Measurements from ENCODE around the gene HTR2C.

Gene HTR2C

DNA sequence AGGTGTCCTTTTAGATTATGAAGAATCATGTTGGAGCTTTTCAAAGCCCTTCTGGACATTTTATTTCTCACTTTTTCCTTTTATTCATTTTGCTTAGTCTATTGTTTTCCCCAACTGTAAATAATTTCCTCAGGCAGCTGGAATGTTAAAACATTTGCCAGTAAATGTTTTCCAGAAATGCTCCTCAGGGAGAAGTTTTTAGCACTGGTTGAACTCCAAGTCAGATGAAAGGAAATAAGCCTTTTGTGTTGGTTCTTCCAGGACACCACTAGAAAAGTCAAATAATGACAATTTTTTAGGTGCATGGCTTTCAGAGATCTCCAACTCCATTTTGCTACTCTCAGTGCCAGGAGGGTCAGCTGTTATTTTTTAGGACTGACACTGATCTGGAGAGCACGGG is 305.6 kb downstream of the HTR2C start:
- Histone ChIP-seq H3K4me3 (ENCODE audit: low read length) (no peak overlapping the region), H3K23ac (ENCODE audit: low read length) (no peak overlapping the region), H3K4me2 (ENCODE audit: low read length) (no peak overlapping the region), H2AK5ac (ENCODE audit: low read length) (no peak overlapping the region), H2BK5ac (ENCODE audit: low read length) (no peak overlapping the region), H3K79me1 (ENCODE audit: low read length) (no peaks in the 10 kb centered on the region), H2BK15ac (replicated peaks; ENCODE audit: low read depth) (no peak overlapping the region), H3K27me3 (ENCODE audit: insufficient read depth, low read length, poor library complexity) (no peaks in the 10 kb centered on the region), H2BK120ac (ENCODE audit: low read depth, low read length) (no peak overlapping the region), H3K9ac (ENCODE audit: low read length) (no peak overlapping the region), H3K56ac (ENCODE audit: low read length) (no peak overlapping the region), H3K4ac (ENCODE audit: low read depth, low read length) (no peak overlapping the region), H4K8ac (ENCODE audit: low read depth, low read length) (no peak overlapping the region), H3K36me3 (ENCODE audit: control insufficient read depth, insufficient read depth, low read length) (no peaks in the 10 kb centered on the region), H3K79me2 (ENCODE audit: control insufficient read depth, insufficient read depth, low read length) (no peaks in the 10 kb centered on the region), H4K5ac (ENCODE audit: low read length) (no peak overlapping the region), H3K27ac (ENCODE audit: low read depth, low read length) (no peak overlapping the region), H3K4me1 (ENCODE audit: control insufficient read depth, low read depth, low read length) (no peaks in the 10 kb centered on the region), H3K18ac (ENCODE audit: low read length) (no peak overlapping the region)
- DNase-seq: no peak
- WGBS (ENCODE audit: extremely low coverage, insufficient coverage, low lambda C conversion rate): no CpG with 5 or more reads among the region's 1 CpG

DNA sequence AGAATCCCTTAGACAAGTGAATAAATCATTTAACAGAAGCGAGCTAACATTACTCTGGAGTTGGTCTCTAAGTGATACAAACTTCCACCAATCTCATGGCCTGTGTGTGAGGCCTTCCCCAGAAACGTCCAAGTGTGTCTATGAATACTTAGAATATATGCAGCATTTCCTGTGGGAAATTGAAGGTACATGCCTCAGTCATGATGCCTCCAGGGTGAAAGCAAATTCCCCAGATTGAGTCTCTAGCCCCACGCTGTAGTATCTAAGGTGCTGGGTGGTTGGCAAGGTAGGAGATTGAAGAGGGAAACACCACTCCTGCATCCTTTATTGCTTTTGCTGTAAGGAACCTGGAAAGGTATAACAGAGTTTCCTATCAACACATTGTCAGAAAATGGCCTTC is 319.7 kb downstream of the HTR2C start:
- H3K27ac ChIP-seq (ENCODE audit: low read depth, low read length): no peak overlapping the region
- H3K4me1 ChIP-seq (ENCODE audit: control insufficient read depth, low read depth, low read length): no peaks in the 10 kb centered on the region
- H3K9ac ChIP-seq (ENCODE audit: low read length): no peak overlapping the region
- no peak overlapping the region for H3K4me2 ChIP-seq (ENCODE audit: low read length)
- no peak overlapping the region for H2AK5ac ChIP-seq (ENCODE audit: low read length)
- H3K27me3 ChIP-seq (ENCODE audit: insufficient read depth, low read length, poor library complexity): no peaks in the 10 kb centered on the region
- H2BK5ac ChIP-seq (ENCODE audit: low read length): no peak overlapping the region
- no peak for DNase-seq
- H4K8ac ChIP-seq (ENCODE audit: low read depth, low read length): no peak overlapping the region
- no peak overlapping the region for H3K56ac ChIP-seq (ENCODE audit: low read length)
- H3K79me1 ChIP-seq (ENCODE audit: low read length): no peaks in the 10 kb centered on the region
- no peak overlapping the region for H3K4me3 ChIP-seq (ENCODE audit: low read length)
- no peak overlapping the region for H4K5ac ChIP-seq (ENCODE audit: low read length)
- no peak overlapping the region for H2BK120ac ChIP-seq (ENCODE audit: low read depth, low read length)
- H3K18ac ChIP-seq (ENCODE audit: low read length): no peak overlapping the region
- no peak overlapping the region for H2BK15ac ChIP-seq (replicated peaks; ENCODE audit: low read depth)
- H3K79me2 ChIP-seq (ENCODE audit: control insufficient read depth, insufficient read depth, low read length): no peaks in the 10 kb centered on the region
- H3K4ac ChIP-seq (ENCODE audit: low read depth, low read length): no peak overlapping the region
- H3K36me3 ChIP-seq (ENCODE audit: control insufficient read depth, insufficient read depth, low read length): no peaks in the 10 kb centered on the region
- WGBS (ENCODE audit: extremely low coverage, insufficient coverage, low lambda C conversion rate): no CpG with 5 or more reads among the region's 3 CpGs
- no peak overlapping the region for H3K23ac ChIP-seq (ENCODE audit: low read length)

DNA sequence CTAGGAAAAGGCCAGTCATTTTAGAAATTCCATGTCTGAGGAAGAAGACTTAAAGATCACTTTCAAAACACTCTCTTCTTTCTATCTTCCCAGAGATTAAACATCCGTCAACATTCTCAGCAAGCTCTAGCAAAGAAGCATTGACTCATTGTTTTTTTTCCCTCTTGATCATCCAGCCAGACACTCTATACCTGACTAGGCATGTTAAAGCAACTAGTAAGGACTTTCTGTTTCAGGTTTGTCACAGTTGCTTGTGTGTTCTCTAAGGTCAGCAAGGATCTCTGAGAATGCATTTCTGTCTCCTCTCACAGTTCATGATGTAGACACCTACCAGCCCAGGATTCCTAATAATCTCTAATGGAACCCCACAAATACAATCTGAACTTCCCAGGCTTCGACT is 321.4 kb downstream of the HTR2C start:
- Histone ChIP-seq H2BK120ac (ENCODE audit: low read depth, low read length) (no peak overlapping the region), H3K4me1 (ENCODE audit: control insufficient read depth, low read depth, low read length) (no peaks in the 10 kb centered on the region), H3K18ac (ENCODE audit: low read length) (no peak overlapping the region), H2AK5ac (ENCODE audit: low read length) (no peak overlapping the region), H3K79me2 (ENCODE audit: control insufficient read depth, insufficient read depth, low read length) (no peaks in the 10 kb centered on the region), H3K9ac (ENCODE audit: low read length) (no peak overlapping the region), H3K4me3 (ENCODE audit: low read length) (no peak overlapping the region), H3K23ac (ENCODE audit: low read length) (no peak overlapping the region), H3K56ac (ENCODE audit: low read length) (no peak overlapping the region), H3K4ac (ENCODE audit: low read depth, low read length) (no peak overlapping the region), H3K79me1 (ENCODE audit: low read length) (no peaks in the 10 kb centered on the region), H4K8ac (ENCODE audit: low read depth, low read length) (no peak overlapping the region), H3K4me2 (ENCODE audit: low read length) (no peak overlapping the region), H2BK5ac (ENCODE audit: low read length) (no peak overlapping the region), H3K27ac (ENCODE audit: low read depth, low read length) (no peak overlapping the region), H3K36me3 (ENCODE audit: control insufficient read depth, insufficient read depth, low read length) (no peaks in the 10 kb centered on the region), H3K27me3 (ENCODE audit: insufficient read depth, low read length, poor library complexity) (no peaks in the 10 kb centered on the region), H4K5ac (ENCODE audit: low read length) (no peak overlapping the region), H2BK15ac (replicated peaks; ENCODE audit: low read depth) (no peak overlapping the region)
- no CpG with 5 or more reads among the region's 2 CpGs for WGBS (ENCODE audit: extremely low coverage, insufficient coverage, low lambda C conversion rate)
- no peak for DNase-seq

DNA sequence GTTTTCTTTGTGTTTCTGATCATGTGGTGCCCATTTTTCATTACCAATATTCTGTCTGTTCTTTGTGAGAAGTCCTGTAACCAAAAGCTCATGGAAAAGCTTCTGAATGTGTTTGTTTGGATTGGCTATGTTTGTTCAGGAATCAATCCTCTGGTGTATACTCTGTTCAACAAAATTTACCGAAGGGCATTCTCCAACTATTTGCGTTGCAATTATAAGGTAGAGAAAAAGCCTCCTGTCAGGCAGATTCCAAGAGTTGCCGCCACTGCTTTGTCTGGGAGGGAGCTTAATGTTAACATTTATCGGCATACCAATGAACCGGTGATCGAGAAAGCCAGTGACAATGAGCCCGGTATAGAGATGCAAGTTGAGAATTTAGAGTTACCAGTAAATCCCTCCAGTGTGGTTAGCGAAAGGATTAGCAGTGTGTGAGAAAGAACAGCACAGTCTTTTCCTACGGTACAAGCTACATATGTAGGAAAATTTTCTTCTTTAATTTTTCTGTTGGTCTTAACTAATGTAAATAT is 323.2 kb downstream of the HTR2C start:
- no peaks in the 10 kb centered on the region for H3K79me2 ChIP-seq (ENCODE audit: control insufficient read depth, insufficient read depth, low read length)
- H3K79me1 ChIP-seq (ENCODE audit: low read length): no peaks in the 10 kb centered on the region
- H3K4me3 ChIP-seq (ENCODE audit: low read length): no peak overlapping the region
- H2BK15ac ChIP-seq (replicated peaks; ENCODE audit: low read depth): no peak overlapping the region
- no peaks in the 10 kb centered on the region for H3K4me1 ChIP-seq (ENCODE audit: control insufficient read depth, low read depth, low read length)
- H3K18ac ChIP-seq (ENCODE audit: low read length): no peak overlapping the region
- H3K4me2 ChIP-seq (ENCODE audit: low read length): no peak overlapping the region
- no peak overlapping the region for H2BK5ac ChIP-seq (ENCODE audit: low read length)
- H2AK5ac ChIP-seq (ENCODE audit: low read length): no peak overlapping the region
- no peak overlapping the region for H3K4ac ChIP-seq (ENCODE audit: low read depth, low read length)
- H3K9ac ChIP-seq (ENCODE audit: low read length): no peak overlapping the region
- H4K8ac ChIP-seq (ENCODE audit: low read depth, low read length): no peak overlapping the region
- no peak overlapping the region for H3K56ac ChIP-seq (ENCODE audit: low read length)
- H3K23ac ChIP-seq (ENCODE audit: low read length): no peak overlapping the region
- DNase-seq: no peak
- no peak overlapping the region for H2BK120ac ChIP-seq (ENCODE audit: low read depth, low read length)
- no CpG with 5 or more reads among the region's 9 CpGs for WGBS (ENCODE audit: extremely low coverage, insufficient coverage, low lambda C conversion rate)
- no peaks in the 10 kb centered on the region for H3K27me3 ChIP-seq (ENCODE audit: insufficient read depth, low read length, poor library complexity)
- H4K5ac ChIP-seq (ENCODE audit: low read length): no peak overlapping the region
- H3K36me3 ChIP-seq (ENCODE audit: control insufficient read depth, insufficient read depth, low read length): no peaks in the 10 kb centered on the region
- no peak overlapping the region for H3K27ac ChIP-seq (ENCODE audit: low read depth, low read length)

DNA sequence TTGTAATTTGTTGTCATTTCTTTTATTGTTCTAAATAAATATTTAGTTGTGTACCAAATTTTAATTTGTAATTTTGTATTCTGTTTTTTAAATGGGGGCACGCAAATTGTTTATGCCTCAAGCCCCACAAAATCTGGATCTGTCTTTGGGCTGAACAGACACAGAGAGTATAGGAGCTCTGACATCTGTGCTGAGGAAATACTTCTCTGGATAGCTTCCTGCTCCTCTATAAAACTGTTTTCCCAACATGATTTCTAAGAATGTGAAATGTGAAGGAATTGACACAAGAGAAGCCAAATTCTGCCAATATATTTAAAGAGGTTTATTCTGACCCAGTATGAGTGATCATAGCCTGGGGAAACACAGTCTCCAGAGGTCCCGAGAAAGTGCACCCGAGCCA is 340.5 kb downstream of the HTR2C start:
- H3K9ac ChIP-seq (ENCODE audit: low read length): no peak overlapping the region
- H2BK5ac ChIP-seq (ENCODE audit: low read length): no peak overlapping the region
- WGBS (ENCODE audit: extremely low coverage, insufficient coverage, low lambda C conversion rate): no CpG with 5 or more reads among the region's 3 CpGs
- H4K5ac ChIP-seq (ENCODE audit: low read length): no peak overlapping the region
- no peak overlapping the region for H3K4me2 ChIP-seq (ENCODE audit: low read length)
- H3K4me1 ChIP-seq (ENCODE audit: control insufficient read depth, low read depth, low read length): no peaks in the 10 kb centered on the region
- H3K79me2 ChIP-seq (ENCODE audit: control insufficient read depth, insufficient read depth, low read length): no peaks in the 10 kb centered on the region
- H4K8ac ChIP-seq (ENCODE audit: low read depth, low read length): no peak overlapping the region
- H3K4ac ChIP-seq (ENCODE audit: low read depth, low read length): no peak overlapping the region
- no peak for DNase-seq
- no peak overlapping the region for H3K27ac ChIP-seq (ENCODE audit: low read depth, low read length)
- no peak overlapping the region for H3K56ac ChIP-seq (ENCODE audit: low read length)
- no peak overlapping the region for H2AK5ac ChIP-seq (ENCODE audit: low read length)
- H3K79me1 ChIP-seq (ENCODE audit: low read length): no peaks in the 10 kb centered on the region
- no peak overlapping the region for H3K23ac ChIP-seq (ENCODE audit: low read length)
- H3K4me3 ChIP-seq (ENCODE audit: low read length): no peak overlapping the region
- H3K18ac ChIP-seq (ENCODE audit: low read length): no peak overlapping the region
- no peak overlapping the region for H2BK15ac ChIP-seq (replicated peaks; ENCODE audit: low read depth)
- no peak overlapping the region for H2BK120ac ChIP-seq (ENCODE audit: low read depth, low read length)
- no peaks in the 10 kb centered on the region for H3K27me3 ChIP-seq (ENCODE audit: insufficient read depth, low read length, poor library complexity)
- H3K36me3 ChIP-seq (ENCODE audit: control insufficient read depth, insufficient read depth, low read length): no peaks in the 10 kb centered on the region

DNA sequence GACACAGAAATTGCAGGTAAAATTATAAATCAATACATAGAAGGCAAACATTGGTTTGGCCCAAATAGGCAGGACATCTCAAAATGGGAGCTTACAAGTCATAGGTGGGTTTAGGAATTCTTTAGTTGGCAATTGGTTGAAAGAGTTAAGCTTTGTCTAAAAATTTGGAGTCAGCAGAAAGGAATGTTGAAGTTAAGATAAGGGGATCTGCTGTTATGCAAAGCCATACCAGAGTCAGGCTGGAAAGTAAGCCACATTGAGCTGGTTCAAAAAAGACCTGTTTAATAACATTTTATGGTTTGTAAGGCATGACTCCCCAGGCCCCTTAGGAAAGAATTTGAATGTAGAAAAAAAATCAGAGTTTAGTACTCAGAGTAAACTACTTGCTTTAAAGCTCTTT is 341.0 kb downstream of the HTR2C start:
- H3K18ac ChIP-seq (ENCODE audit: low read length): no peak overlapping the region
- no peaks in the 10 kb centered on the region for H3K79me2 ChIP-seq (ENCODE audit: control insufficient read depth, insufficient read depth, low read length)
- H3K27me3 ChIP-seq (ENCODE audit: insufficient read depth, low read length, poor library complexity): no peaks in the 10 kb centered on the region
- no peak overlapping the region for H3K4me3 ChIP-seq (ENCODE audit: low read length)
- H3K4ac ChIP-seq (ENCODE audit: low read depth, low read length): no peak overlapping the region
- no peak overlapping the region for H3K4me2 ChIP-seq (ENCODE audit: low read length)
- no peak overlapping the region for H3K56ac ChIP-seq (ENCODE audit: low read length)
- no peak overlapping the region for H2AK5ac ChIP-seq (ENCODE audit: low read length)
- H3K79me1 ChIP-seq (ENCODE audit: low read length): no peaks in the 10 kb centered on the region
- H3K36me3 ChIP-seq (ENCODE audit: control insufficient read depth, insufficient read depth, low read length): no peaks in the 10 kb centered on the region
- no peaks in the 10 kb centered on the region for H3K4me1 ChIP-seq (ENCODE audit: control insufficient read depth, low read depth, low read length)
- DNase-seq: peak; percentile 81
- H4K8ac ChIP-seq (ENCODE audit: low read depth, low read length): no peak overlapping the region
- H3K23ac ChIP-seq (ENCODE audit: low read length): no peak overlapping the region
- no peak overlapping the region for H3K9ac ChIP-seq (ENCODE audit: low read length)
- H2BK120ac ChIP-seq (ENCODE audit: low read depth, low read length): no peak overlapping the region
- no peak overlapping the region for H2BK5ac ChIP-seq (ENCODE audit: low read length)
- no peak overlapping the region for H4K5ac ChIP-seq (ENCODE audit: low read length)
- H2BK15ac ChIP-seq (replicated peaks; ENCODE audit: low read depth): no peak overlapping the region
- no peak overlapping the region for H3K27ac ChIP-seq (ENCODE audit: low read depth, low read length)
